NCI-H2171 (cell line): ENCODE results near the gene RASGRP1.
A peak's percentile ranks its signal among the peaks of the same experiment; 100 is the strongest.
"Not testable (repeated sequence)": the region's sequence is repeated elsewhere in the genome, so short reads cannot be mapped to it uniquely, and the experiment has no call there.

Experiments used
- DNase-seq: peaks from one replicate; lab custom pipeline; 2025; lab: John Stamatoyannopoulos, UW

Gene RASGRP1

GRCh38 chr15:38564557-38565286, at the start of gene RASGRP1:
Gene RASGRP1, minus strand, starts transcription at chr15:38564814. Its CDS starts 186 bp downstream, at chr15:38564628.
- DNase-seq = peak; percentile 82

GRCh38 chr15:38613085-38613484, 48.5 kb upstream of the RASGRP1 start:
- DNase-seq = no peak

GRCh38 chr15:38612159-38612863, 47.7 kb upstream of the RASGRP1 start:
- no peak for DNase-seq

- no peak for DNase-seq
Measured at GRCh38 chr15:38611228-38611627, 46.6 kb upstream of the RASGRP1 start.

- DNase-seq = peak; percentile 90
Measured at GRCh38 chr15:38610748-38611147, 46.1 kb upstream of the RASGRP1 start.

GRCh38 chr15:38609097-38609738, 44.6 kb upstream of the RASGRP1 start:
- DNase-seq = no peak

GRCh38 chr15:38608682-38609081, 44.1 kb upstream of the RASGRP1 start:
- DNase-seq = no peak

- no peak for DNase-seq
Measured at GRCh38 chr15:38605744-38606143, 41.1 kb upstream of the RASGRP1 start.

- no peak for DNase-seq
Measured at GRCh38 chr15:38603672-38604071, 39.1 kb upstream of the RASGRP1 start.

- no peak for DNase-seq
Measured at GRCh38 chr15:38602910-38603670, 38.5 kb upstream of the RASGRP1 start.

GRCh38 chr15:38600236-38600635, 35.6 kb upstream of the RASGRP1 start:
- peak; percentile 89 for DNase-seq

- DNase-seq = no peak
Measured at GRCh38 chr15:38598749-38599148, 34.1 kb upstream of the RASGRP1 start.

GRCh38 chr15:38597219-38597800, 32.7 kb upstream of the RASGRP1 start:
- DNase-seq = no peak

GRCh38 chr15:38593524-38593923, 28.9 kb upstream of the RASGRP1 start:
- no peak for DNase-seq

GRCh38 chr15:38589502-38589901, 24.9 kb upstream of the RASGRP1 start:
- DNase-seq = no peak

GRCh38 chr15:38588672-38589071, 24.1 kb upstream of the RASGRP1 start:
- no peak for DNase-seq

GRCh38 chr15:38587214-38587613, 22.6 kb upstream of the RASGRP1 start:
- DNase-seq = no peak

- not testable (repeated sequence) for DNase-seq
Measured at GRCh38 chr15:38586005-38586404, 21.4 kb upstream of the RASGRP1 start.

- no peak for DNase-seq
Measured at GRCh38 chr15:38578626-38579025, 14.0 kb upstream of the RASGRP1 start.

- DNase-seq = no peak
Measured at GRCh38 chr15:38577424-38577987, 12.9 kb upstream of the RASGRP1 start.

GRCh38 chr15:38576837-38577236, 12.2 kb upstream of the RASGRP1 start:
- no peak for DNase-seq

- DNase-seq = no peak
Measured at GRCh38 chr15:38576261-38576660, 11.6 kb upstream of the RASGRP1 start.
